RWPE2 (cell line): ENCODE measurements around the gene ERGIC1.

ENCODE experiments used
- ATAC-seq: fragments of 200-7000 bp; cut with Tn5 transposase; 3 replicates; pipeline ENCODE4 v1.9.1; 2021; ENCODE audit warnings: low read depth
- DNase-seq: peaks from one replicate; pipeline ENCODE4 v3.0.0-alpha.2; 2020; ENCODE audit warnings: low spot score
- H3K27ac ChIP-seq: fragments of 450-650 bp; 2 replicates; pipeline ENCODE4 v1.5.1; 2017; ENCODE audit warnings: mild to moderate bottlenecking; ENCODE audit not compliant: poor library complexity, severe bottlenecking
- H3K27me3 ChIP-seq: fragments of 250-450 bp; sonication (Bioruptor Pico); 2 replicates; pipeline ENCODE4 v1.5.1; 2021; ENCODE audit warnings: mild to moderate bottlenecking, moderate library complexity; ENCODE audit not compliant: insufficient read depth, poor library complexity, severe bottlenecking
- H3K36me3 ChIP-seq: fragments of 250-450 bp; sonication (Bioruptor Pico); 2 replicates; pipeline ENCODE4 v1.5.1; 2020; ENCODE audit warnings: low read depth, mild to moderate bottlenecking, moderate library complexity
- H3K4me1 ChIP-seq: fragments of 250-450 bp; sonication (Bioruptor Pico); 2 replicates; pipeline ENCODE4 v1.5.1; 2021; ENCODE audit warnings: mild to moderate bottlenecking, moderate library complexity; ENCODE audit not compliant: insufficient read depth, poor library complexity, severe bottlenecking
- H3K4me3 ChIP-seq: fragments of 250-450 bp; sonication (Bioruptor Pico); 2 replicates; pipeline ENCODE4 v1.5.1; 2021; ENCODE audit warnings: mild to moderate bottlenecking, moderate library complexity; ENCODE audit not compliant: severe bottlenecking
- H3K9me3 ChIP-seq: fragments of 250-450 bp; sonication (Bioruptor Pico); 2 replicates; pipeline ENCODE4 v1.5.1; 2021; ENCODE audit warnings: mild to moderate bottlenecking, moderate library complexity; ENCODE audit not compliant: severe bottlenecking
- TF ChIP-seq, protein P1 (sequence below): fragments of 450-650 bp; IDR thresholded peaks from one replicate; pipeline ENCODE4 v1.5.1; 2017; ENCODE audit warnings: mild to moderate bottlenecking, moderate library complexity; ENCODE audit not compliant: poor library complexity, severe bottlenecking

ERGIC1 gene

GRCh38 chr5:172788771-172789686 lies 45.0 kb upstream of the ERGIC1 start:
- H3K9me3 ChIP-seq: no peaks in the 10 kb centered on the region
- TF ChIP-seq, protein P1, sequence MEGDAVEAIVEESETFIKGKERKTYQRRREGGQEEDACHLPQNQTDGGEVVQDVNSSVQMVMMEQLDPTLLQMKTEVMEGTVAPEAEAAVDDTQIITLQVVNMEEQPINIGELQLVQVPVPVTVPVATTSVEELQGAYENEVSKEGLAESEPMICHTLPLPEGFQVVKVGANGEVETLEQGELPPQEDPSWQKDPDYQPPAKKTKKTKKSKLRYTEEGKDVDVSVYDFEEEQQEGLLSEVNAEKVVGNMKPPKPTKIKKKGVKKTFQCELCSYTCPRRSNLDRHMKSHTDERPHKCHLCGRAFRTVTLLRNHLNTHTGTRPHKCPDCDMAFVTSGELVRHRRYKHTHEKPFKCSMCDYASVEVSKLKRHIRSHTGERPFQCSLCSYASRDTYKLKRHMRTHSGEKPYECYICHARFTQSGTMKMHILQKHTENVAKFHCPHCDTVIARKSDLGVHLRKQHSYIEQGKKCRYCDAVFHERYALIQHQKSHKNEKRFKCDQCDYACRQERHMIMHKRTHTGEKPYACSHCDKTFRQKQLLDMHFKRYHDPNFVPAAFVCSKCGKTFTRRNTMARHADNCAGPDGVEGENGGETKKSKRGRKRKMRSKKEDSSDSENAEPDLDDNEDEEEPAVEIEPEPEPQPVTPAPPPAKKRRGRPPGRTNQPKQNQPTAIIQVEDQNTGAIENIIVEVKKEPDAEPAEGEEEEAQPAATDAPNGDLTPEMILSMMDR: no peak
- H3K27ac ChIP-seq: peak overlapping the region; percentile 13
- peaks cover 2% of the 10 kb centered on the region for H3K4me1 ChIP-seq
- ATAC-seq (no peak), DNase-seq (no peak)
- no peaks in the 10 kb centered on the region for H3K36me3 ChIP-seq
- no peaks in the 10 kb centered on the region for H3K27me3 ChIP-seq
- H3K4me3 ChIP-seq: no peak overlapping the region

- H3K4me3 ChIP-seq: no peak overlapping the region
- H3K27ac ChIP-seq: peak overlapping the region; percentile 13
- H3K4me1 ChIP-seq: peaks cover 9% of the 10 kb centered on the region
- DNase-seq (no peak), ATAC-seq (peak; percentile 11; the same call in 1 of the 3 replicates)
- no peaks in the 10 kb centered on the region for H3K36me3 ChIP-seq
- no peaks in the 10 kb centered on the region for H3K9me3 ChIP-seq
- H3K27me3 ChIP-seq: no peaks in the 10 kb centered on the region
- TF ChIP-seq, protein P1: no peak
Observed at GRCh38 chr5:172789687-172790495, 44.2 kb upstream of the ERGIC1 start.

DNA sequence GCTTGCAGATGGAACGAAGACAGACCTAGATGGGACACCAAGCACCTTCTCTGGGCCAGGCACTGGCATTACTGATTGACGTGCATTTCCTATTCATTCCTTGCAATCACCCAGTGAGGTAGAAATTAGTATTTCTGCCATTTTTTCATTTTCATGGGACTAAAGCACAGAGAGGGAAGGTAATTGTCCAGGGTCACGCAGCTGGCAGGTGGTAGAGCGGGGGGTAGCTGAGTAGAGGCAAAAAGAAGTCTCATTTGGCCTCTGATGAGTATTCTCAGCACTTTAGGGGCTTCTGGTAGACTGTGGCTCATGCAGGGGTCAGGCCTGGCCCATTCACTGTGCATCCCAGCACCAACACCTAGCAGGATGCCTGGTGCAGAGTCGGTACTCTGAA lies 43.6 kb upstream of the ERGIC1 start:
- no peak overlapping the region for H3K4me3 ChIP-seq
- no peaks in the 10 kb centered on the region for H3K36me3 ChIP-seq
- no peak overlapping the region for H3K27ac ChIP-seq
- peaks cover 15% of the 10 kb centered on the region for H3K4me1 ChIP-seq
- no peaks in the 10 kb centered on the region for H3K9me3 ChIP-seq
- H3K27me3 ChIP-seq: no peaks in the 10 kb centered on the region
- ATAC-seq (no peak), DNase-seq (no peak)
- TF ChIP-seq, protein P1: no peak

DNA sequence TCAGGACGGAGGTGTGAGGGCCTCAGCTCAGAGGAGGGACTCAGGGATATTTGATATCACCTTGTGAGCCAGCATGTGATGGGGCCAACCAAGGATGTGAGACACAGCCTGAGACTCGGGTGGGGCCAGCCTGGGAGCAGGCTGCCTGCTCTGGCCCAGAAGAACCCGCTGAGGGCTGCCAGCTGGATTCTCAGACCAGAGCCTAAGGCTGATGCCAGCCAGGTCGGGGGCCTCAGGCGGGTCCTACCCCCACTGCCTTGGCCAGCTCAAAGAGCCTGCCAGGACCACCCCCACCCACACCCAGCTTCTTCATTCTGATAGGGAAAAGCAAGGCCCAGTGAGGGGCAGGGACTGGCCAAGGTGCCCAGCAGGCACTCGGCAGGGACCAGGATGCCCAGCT lies 42.8 kb upstream of the ERGIC1 start:
- TF ChIP-seq, protein P1: no peak
- H3K36me3 ChIP-seq: no peaks in the 10 kb centered on the region
- H3K4me1 ChIP-seq: peaks cover 17% of the 10 kb centered on the region
- no peaks in the 10 kb centered on the region for H3K27me3 ChIP-seq
- no peak for DNase-seq
- H3K9me3 ChIP-seq: no peaks in the 10 kb centered on the region
- no peak overlapping the region for H3K4me3 ChIP-seq
- ATAC-seq: peak; percentile 22; the same call in 1 of the 3 replicates
- H3K27ac ChIP-seq: peak overlapping the region; percentile 2
